Activated CD8-positive, alpha-beta T cell treated with anti-CD3 and anti-CD28 coated beads, Interleukin-2, amount 10 ng/mL, durations not matched to agents 7 days and 5 days (primary cell): ENCODE data around the gene DLX1. TPM values are rescaled to one million over a fixed set of nuclear protein-coding genes. Genes with fewer than 3 reads are reported as not detected.
"Not testable (repeated sequence)": the region's sequence is repeated elsewhere in the genome, so short reads cannot be mapped to it uniquely, and the experiment has no call there.

ENCODE experiments used
- ATAC-seq: fragments of 150-1000 bp; cut with Tn5 transposase; one replicate; pipeline ENCODE4 v1.10.0; 2021; ENCODE audit warnings: moderate library complexity
- CTCF ChIA-PET: fragments of 350-600 bp; sonication (Branson Sonifier 250); formaldehyde crosslinking; loops from one replicate; lab custom pipeline; 2021; ENCODE audit warnings: antibody characterized with exemption; lab: Charles Lee
- POLR2A ChIA-PET: fragments of 350-600 bp; sonication (Branson Sonifier 250); formaldehyde crosslinking; loops from one replicate; lab custom pipeline; 2021; ENCODE audit warnings: antibody characterized with exemption; lab: Charles Lee
- DNase-seq: peaks from one replicate; pipeline ENCODE4 v3.0.0-alpha.2; 2020
- H3K27ac Mint-ChIP-seq: one replicate; pipeline ENCODE4 v1.8.0; 2021; ENCODE audit warnings: mild to moderate bottlenecking, mixed read lengths
- H3K27me3 Mint-ChIP-seq: one replicate; pipeline ENCODE4 v1.8.0; 2021; ENCODE audit warnings: low read depth, mixed read lengths
- H3K36me3 Mint-ChIP-seq: one replicate; pipeline ENCODE4 v1.8.0; 2021; ENCODE audit warnings: low read depth, mixed read lengths
- H3K4me1 Mint-ChIP-seq: one replicate; pipeline ENCODE4 v1.8.0; 2021; ENCODE audit warnings: low read depth, mixed read lengths
- H3K4me3 Mint-ChIP-seq: one replicate; pipeline ENCODE4 v1.8.0; 2021; ENCODE audit warnings: mild to moderate bottlenecking, mixed read lengths
- H3K9me3 Mint-ChIP-seq: one replicate; pipeline ENCODE4 v1.8.0; 2022; ENCODE audit warnings: mixed read lengths; ENCODE audit not compliant: insufficient read depth
- total RNA-seq, 2 experiments: library from RNA; stranded (reverse); gene quantifications; one replicate each; pipeline ENCODE4 v1.2.3, GENCODE V29; 2021

DLX1 gene
- total RNA-seq, 2 experiments from 2014 or later = not detected

DNA sequence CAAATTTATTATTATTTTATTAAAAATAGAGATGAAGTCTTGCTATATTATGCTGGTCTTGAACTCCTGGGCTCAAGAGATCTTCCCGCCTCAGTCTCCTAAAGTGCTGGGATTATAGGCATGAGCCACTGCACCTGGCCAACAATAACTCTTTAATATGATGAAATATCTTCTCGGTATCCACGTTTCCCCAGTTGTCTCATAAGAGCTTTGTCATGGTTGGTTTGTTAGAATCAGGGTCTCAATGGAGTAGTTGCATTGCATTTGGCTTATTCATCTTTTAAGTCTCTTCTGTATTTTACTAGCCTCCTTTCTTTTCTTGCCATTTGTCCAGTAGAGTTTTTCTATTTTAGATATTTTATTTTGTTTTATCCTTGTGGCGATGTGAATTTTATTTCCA is 50.1 kb downstream of the DLX1 start:
- H3K36me3 Mint-ChIP-seq = no peaks in the 10 kb centered on the region
- ChIA-PET CTCF (no interaction called here), POLR2A (no interaction called here)
- H3K9me3 Mint-ChIP-seq = no peaks in the 10 kb centered on the region
- H3K4me3 Mint-ChIP-seq = no peak overlapping the region
- H3K27me3 Mint-ChIP-seq = peaks cover 14% of the 10 kb centered on the region
- no peaks in the 10 kb centered on the region for H3K4me1 Mint-ChIP-seq
- ATAC-seq = no peak
- H3K27ac Mint-ChIP-seq = no peak overlapping the region
- no peak for DNase-seq

DNA sequence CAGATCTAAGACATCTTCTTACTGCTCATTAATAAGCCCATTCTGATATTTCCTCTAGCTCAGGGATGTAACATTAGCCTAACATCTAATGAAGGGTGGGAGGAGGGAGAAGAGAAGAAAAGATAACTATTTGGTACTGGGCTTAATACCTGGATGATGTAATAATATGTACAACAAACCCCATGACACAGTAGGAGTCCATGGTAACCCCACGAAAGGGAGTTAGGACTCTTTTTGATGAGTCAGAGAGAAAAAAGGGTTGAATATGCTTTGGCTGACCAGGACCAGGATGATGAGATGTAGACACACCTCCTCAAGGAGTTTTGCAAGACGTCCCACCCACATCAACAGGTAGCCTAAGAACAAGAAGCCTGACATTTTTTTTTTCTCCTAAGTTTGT is 51.8 kb downstream of the DLX1 start:
- Mint-ChIP-seq H3K4me1 (peaks cover 1% of the 10 kb centered on the region), H3K27ac (no peak overlapping the region), H3K4me3 (no peak overlapping the region), H3K36me3 (no peaks in the 10 kb centered on the region), H3K9me3 (no peaks in the 10 kb centered on the region), H3K27me3 (peaks cover 14% of the 10 kb centered on the region)
- DNase-seq (no peak), ATAC-seq (no peak)
- POLR2A ChIA-PET = no interaction called here
- CTCF ChIA-PET = interaction anchor here (1.6 kb wide), 1 partner anchor 10 kb away, joined by 9 read pairs; no protein-coding TSS in a partner anchor

DNA sequence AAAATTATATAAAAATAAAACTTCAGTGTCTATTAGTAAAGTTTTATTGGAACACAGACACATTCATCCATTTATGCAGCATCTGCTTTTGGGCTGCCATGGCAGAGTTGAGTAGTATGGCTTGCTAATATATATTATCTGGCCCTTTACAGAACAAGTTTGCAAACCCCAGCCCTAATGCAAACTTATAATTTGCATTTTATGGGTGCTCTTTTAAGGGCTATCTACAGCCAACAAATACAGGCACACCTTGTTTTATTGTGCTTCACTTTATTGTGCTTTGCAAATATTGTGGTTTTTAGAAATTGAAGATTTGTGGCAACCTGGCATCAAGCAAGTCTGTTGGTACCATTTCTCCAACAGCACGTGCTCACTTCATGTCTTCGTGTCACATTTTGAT is 52.6 kb downstream of the DLX1 start:
- Mint-ChIP-seq H3K27me3 (peaks cover 12% of the 10 kb centered on the region), H3K27ac (no peak overlapping the region), H3K36me3 (no peaks in the 10 kb centered on the region), H3K4me3 (no peak overlapping the region), H3K4me1 (peaks cover 2% of the 10 kb centered on the region), H3K9me3 (no peaks in the 10 kb centered on the region)
- no peak for DNase-seq
- no peak for ATAC-seq
- CTCF ChIA-PET = interaction anchor here (2.5 kb wide), 1 partner anchor 11 kb away, joined by 18 read pairs; no protein-coding TSS in a partner anchor
- POLR2A ChIA-PET = no interaction called here

DNA sequence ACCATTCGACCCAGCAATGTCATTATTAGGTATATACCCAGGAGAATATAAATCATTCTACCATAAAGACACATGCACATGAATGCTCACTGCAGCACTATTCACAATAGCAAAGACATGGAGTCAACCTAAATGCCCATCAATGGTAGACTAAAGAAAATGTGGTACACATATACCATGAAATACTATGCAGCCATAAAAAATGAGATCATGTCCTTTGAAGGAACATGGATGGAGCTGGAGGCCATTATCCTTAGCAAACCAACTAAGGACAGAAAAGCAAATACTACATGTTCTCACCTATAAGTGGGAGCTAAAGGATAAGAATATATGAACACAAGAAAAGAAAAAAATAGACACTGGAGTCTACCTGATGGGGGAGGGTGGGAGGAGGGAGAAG is 53.4 kb downstream of the DLX1 start:
- H3K27me3 Mint-ChIP-seq, H3K4me3 Mint-ChIP-seq, H3K36me3 Mint-ChIP-seq, POLR2A ChIA-PET, DNase-seq, ATAC-seq, H3K9me3 Mint-ChIP-seq, H3K4me1 Mint-ChIP-seq, H3K27ac Mint-ChIP-seq: not testable (repeated sequence)
- CTCF ChIA-PET = interaction anchor here (1.1 to 2.5 kb wide), 2 partner anchors 10 to 11 kb away, joined by 4 to 18 read pairs; no protein-coding TSS in a partner anchor

Other genes with a start within 250 kb of the DLX1 start
- 10 to 100 TPM; 27.4 to 28.9 TPM for gene SLC25A12, start 191.3 kb upstream of the DLX1 start, total RNA-seq
- 10 to 100 TPM; 75.5 to 77.3 TPM for gene HAT1, start 163.0 kb upstream of the DLX1 start, total RNA-seq
- 1 to 10 TPM; 3.9 to 6.0 TPM for gene METAP1D, start 85.6 kb upstream of the DLX1 start, total RNA-seq
- gene DLX2, start 17.4 kb downstream of the DLX1 start, total RNA-seq = not detected